CD4-positive, CD25-positive, alpha-beta regulatory T cell (primary cell): ENCODE data around the gene SAC3D1. TPM values are rescaled to one million over a fixed set of nuclear protein-coding genes. Genes with fewer than 3 reads are reported as not detected.

ENCODE experiments used
- ATAC-seq, 2 donors: fragments of 150-1000 bp; cut with Tn5 transposase; one replicate each; pipeline ENCODE4 v1.10.0; 2021; ENCODE audit warnings: low read depth in 2 of 2, moderate number of reproducible peaks in 2 of 2, moderate library complexity in 1 of 2
- DNase-seq, 3 donors: peaks; one replicate each; pipeline versions ENCODE4 v3.0.0 to v3.0.0-alpha.2; 2012 to 2022; ENCODE audit warnings: mixed read lengths in 1 of 3
- H3K27ac ChIP-seq: one replicate; pipeline ENCODE4 v1.7.0; 2013; ENCODE audit warnings: mild to moderate bottlenecking, low read length; ENCODE audit not compliant: insufficient read depth, poor library complexity, severe bottlenecking
- H3K27me3 ChIP-seq: one replicate; pipeline ENCODE4 v1.7.0; 2013; ENCODE audit warnings: low read length; ENCODE audit not compliant: control insufficient read depth, insufficient read depth
- H3K36me3 ChIP-seq: one replicate; pipeline ENCODE4 v1.7.0; 2013; ENCODE audit warnings: mild to moderate bottlenecking, low read length, moderate library complexity; ENCODE audit not compliant: control insufficient read depth, insufficient read depth
- H3K4me1 ChIP-seq: 2 replicates; pipeline ENCODE4 v1.7.0; 2013; ENCODE audit warnings: mild to moderate bottlenecking, low read length; ENCODE audit not compliant: insufficient read depth, control insufficient read depth, poor library complexity, severe bottlenecking
- H3K4me3 ChIP-seq: one replicate; pipeline ENCODE4 v1.7.0; 2013; ENCODE audit warnings: low read depth, mild to moderate bottlenecking, low read length, moderate library complexity
- H3K9me3 ChIP-seq, 2 experiments: 1 replicate in 1 of 2; 2 replicates in 1 of 2; pipeline ENCODE4 v1.7.0; 2013; ENCODE audit warnings: low read length in 2 of 2, mild to moderate bottlenecking in 1 of 2, moderate library complexity in 1 of 2; ENCODE audit not compliant: control insufficient read depth in 2 of 2
- H3K27ac Mint-ChIP-seq, 3 donors: one replicate each; pipeline ENCODE4 v1.8.0; 2020 to 2022; ENCODE audit warnings: mild to moderate bottlenecking in 3 of 3, mixed read lengths in 3 of 3, moderate library complexity in 2 of 3
- H3K27me3 Mint-ChIP-seq: one replicate; pipeline ENCODE4 v1.8.0; 2022; ENCODE audit warnings: mild to moderate bottlenecking, mixed read lengths
- H3K36me3 Mint-ChIP-seq: one replicate; pipeline ENCODE4 v1.8.0; 2020; ENCODE audit warnings: mixed read lengths
- H3K4me1 Mint-ChIP-seq, 4 donors: one replicate each; pipeline ENCODE4 v1.8.0; 2020 to 2022; ENCODE audit warnings: mixed read lengths in 4 of 4, mild to moderate bottlenecking in 1 of 4
- H3K4me3 Mint-ChIP-seq, 4 donors: one replicate each; pipeline ENCODE4 v1.8.0; 2020 to 2022; ENCODE audit warnings: mild to moderate bottlenecking in 4 of 4, mixed read lengths in 4 of 4, moderate library complexity in 3 of 4
- H3K9me3 Mint-ChIP-seq, 7 donors: one replicate each; pipeline ENCODE4 v1.8.0; 2020 to 2022; ENCODE audit warnings: mixed read lengths in 7 of 7, mild to moderate bottlenecking in 3 of 7, moderate library complexity in 2 of 7
- polyA plus RNA-seq, 4 donors: library from polyadenylated mRNA; unstranded; fragments of 300-500 nt; fragmentation: Illumina TruSeq; gene quantifications; one replicate each; pipeline ENCODE4 v1.2.3, GENCODE V29; 2021
- total RNA-seq: library from RNA; stranded (reverse); gene quantifications from one replicate; pipeline ENCODE4 v1.2.3, GENCODE V29; 2022

SAC3D1 gene
- total and polyA plus RNA-seq, 5 donors from 2014 or later = 4.2 to 15.3 (median 12.8) TPM

- Histone ChIP-seq H3K4me3 (no peak overlapping the region), H3K36me3 (peaks cover 9% of the 10 kb centered on the region), H3K9me3 (no peaks in the 10 kb centered on the region), H3K27ac (no peak overlapping the region), H3K4me1 (peaks cover 42% of the 10 kb centered on the region), H3K27me3 (no peaks in the 10 kb centered on the region)
- peak overlapping the region in 3 of 4 donors; percentile 13 to 88 (median 30) for H3K4me3 Mint-ChIP-seq
- ATAC-seq = no peak
- DNase-seq = no peak
- H3K27ac Mint-ChIP-seq = no peak overlapping the region
- no peaks in the 10 kb centered on the region for H3K27me3 Mint-ChIP-seq
- peaks cover 0 to 45% (median 21%) of the 10 kb centered on the region in 4 donors for H3K4me1 Mint-ChIP-seq
- H3K9me3 Mint-ChIP-seq = no peaks in the 10 kb centered on the region
- H3K36me3 Mint-ChIP-seq = peaks cover 5% of the 10 kb centered on the region
Measured at GRCh38 chr11:65043881-65044501, 3.0 kb downstream of the SAC3D1 start.

- Mint-ChIP-seq H3K4me3 (no peak overlapping the region), H3K36me3 (peaks cover 5% of the 10 kb centered on the region), H3K27ac (no peak overlapping the region), H3K9me3 (no peaks in the 10 kb centered on the region), H3K4me1 (peaks cover 0 to 42% (median 21%) of the 10 kb centered on the region in 4 donors), H3K27me3 (no peaks in the 10 kb centered on the region)
- Histone ChIP-seq H3K9me3 (no peaks in the 10 kb centered on the region), H3K4me1 (peaks cover 42% of the 10 kb centered on the region), H3K27ac (no peak overlapping the region), H3K36me3 (peaks cover 9% of the 10 kb centered on the region), H3K27me3 (no peaks in the 10 kb centered on the region), H3K4me3 (no peak overlapping the region)
- DNase-seq (no peak), ATAC-seq (no peak)
Measured at GRCh38 chr11:65045061-65045460, 4.1 kb downstream of the SAC3D1 start.

- Mint-ChIP-seq H3K27me3 (no peaks in the 10 kb centered on the region), H3K4me3 (peak overlapping the region in 1 of 4 donors; percentile 54), H3K4me1 (peaks cover 0 to 38% (median 18%) of the 10 kb centered on the region in 4 donors), H3K27ac (no peak overlapping the region), H3K36me3 (peaks cover 5% of the 10 kb centered on the region), H3K9me3 (no peaks in the 10 kb centered on the region)
- Histone ChIP-seq H3K27me3 (no peaks in the 10 kb centered on the region), H3K4me1 (peaks cover 35% of the 10 kb centered on the region), H3K4me3 (no peak overlapping the region), H3K27ac (no peak overlapping the region), H3K9me3 (no peaks in the 10 kb centered on the region), H3K36me3 (peaks cover 9% of the 10 kb centered on the region)
- no peak for ATAC-seq
- no peak for DNase-seq
Measured at GRCh38 chr11:65045728-65046127, 4.7 kb downstream of the SAC3D1 start.

GRCh38 chr11:65047581-65048422, 6.8 kb downstream of the SAC3D1 start:
- Histone ChIP-seq H3K9me3 (no peaks in the 10 kb centered on the region), H3K4me3 (peak overlapping the region; percentile 53), H3K27me3 (no peaks in the 10 kb centered on the region), H3K4me1 (peaks cover 21% of the 10 kb centered on the region), H3K36me3 (peaks cover 9% of the 10 kb centered on the region), H3K27ac (peak overlapping the region; percentile 55)
- DNase-seq (peak; percentile 18 to 47 (median 27)), ATAC-seq (peak; percentile 50 to 52)
- no peaks in the 10 kb centered on the region for H3K27me3 Mint-ChIP-seq
- peaks cover 5% of the 10 kb centered on the region for H3K36me3 Mint-ChIP-seq
- peaks cover 0 to 30% (median 11%) of the 10 kb centered on the region in 4 donors for H3K4me1 Mint-ChIP-seq
- peak overlapping the region; percentile 83 to 94 (median 89) for H3K4me3 Mint-ChIP-seq
- H3K9me3 Mint-ChIP-seq = no peaks in the 10 kb centered on the region
- peak overlapping the region; percentile 91 to 97 (median 96) for H3K27ac Mint-ChIP-seq

- Histone ChIP-seq H3K27ac (no peak overlapping the region), H3K36me3 (no peaks in the 10 kb centered on the region), H3K9me3 (no peaks in the 10 kb centered on the region), H3K4me1 (peaks cover 23% of the 10 kb centered on the region), H3K4me3 (no peak overlapping the region), H3K27me3 (no peaks in the 10 kb centered on the region)
- DNase-seq (no peak), ATAC-seq (no peak)
- no peaks in the 10 kb centered on the region for H3K9me3 Mint-ChIP-seq
- no peak overlapping the region for H3K27ac Mint-ChIP-seq
- peaks cover 4% of the 10 kb centered on the region for H3K27me3 Mint-ChIP-seq
- no peak overlapping the region for H3K4me3 Mint-ChIP-seq
- H3K36me3 Mint-ChIP-seq = no peaks in the 10 kb centered on the region
- peaks cover 0 to 35% (median 19%) of the 10 kb centered on the region in 4 donors for H3K4me1 Mint-ChIP-seq
Measured at GRCh38 chr11:65051398-65051858, 10.4 kb downstream of the SAC3D1 start.

- Mint-ChIP-seq H3K9me3 (no peaks in the 10 kb centered on the region), H3K27me3 (peaks cover 6% of the 10 kb centered on the region), H3K36me3 (no peaks in the 10 kb centered on the region), H3K4me3 (peak overlapping the region in 3 of 4 donors; percentile 15 to 63 (median 20)), H3K27ac (peak overlapping the region; percentile 21 to 97 (median 81)), H3K4me1 (peaks cover 0 to 22% (median 9%) of the 10 kb centered on the region in 4 donors)
- Histone ChIP-seq H3K27me3 (no peaks in the 10 kb centered on the region), H3K4me3 (peak overlapping the region; percentile 32), H3K9me3 (no peaks in the 10 kb centered on the region), H3K36me3 (no peaks in the 10 kb centered on the region), H3K27ac (peak overlapping the region; percentile 49), H3K4me1 (peaks cover 11% of the 10 kb centered on the region)
- DNase-seq = peak; percentile 11 to 50 (median 28)
- ATAC-seq = peak; percentile 51 to 52
Measured at GRCh38 chr11:65053827-65054508, 13.0 kb downstream of the SAC3D1 start.

- Histone ChIP-seq H3K27me3 (no peaks in the 10 kb centered on the region), H3K9me3 (no peaks in the 10 kb centered on the region), H3K4me1 (peaks cover 11% of the 10 kb centered on the region), H3K4me3 (no peak overlapping the region), H3K36me3 (no peaks in the 10 kb centered on the region), H3K27ac (no peak overlapping the region)
- no peaks in the 10 kb centered on the region for H3K9me3 Mint-ChIP-seq
- H3K4me3 Mint-ChIP-seq = peak overlapping the region in 1 of 4 donors; percentile 31
- peak overlapping the region in 1 of 3 donors; percentile 34 for H3K27ac Mint-ChIP-seq
- H3K36me3 Mint-ChIP-seq = no peaks in the 10 kb centered on the region
- peaks cover 9% of the 10 kb centered on the region for H3K27me3 Mint-ChIP-seq
- ATAC-seq (no peak), DNase-seq (no peak)
- H3K4me1 Mint-ChIP-seq = peaks cover 0 to 22% (median 11%) of the 10 kb centered on the region in 4 donors
Measured at GRCh38 chr11:65055538-65055937, 14.5 kb downstream of the SAC3D1 start.
